Measurements from ENCODE around the gene HINT3.

- TF ChIP-seq, protein P1, sequence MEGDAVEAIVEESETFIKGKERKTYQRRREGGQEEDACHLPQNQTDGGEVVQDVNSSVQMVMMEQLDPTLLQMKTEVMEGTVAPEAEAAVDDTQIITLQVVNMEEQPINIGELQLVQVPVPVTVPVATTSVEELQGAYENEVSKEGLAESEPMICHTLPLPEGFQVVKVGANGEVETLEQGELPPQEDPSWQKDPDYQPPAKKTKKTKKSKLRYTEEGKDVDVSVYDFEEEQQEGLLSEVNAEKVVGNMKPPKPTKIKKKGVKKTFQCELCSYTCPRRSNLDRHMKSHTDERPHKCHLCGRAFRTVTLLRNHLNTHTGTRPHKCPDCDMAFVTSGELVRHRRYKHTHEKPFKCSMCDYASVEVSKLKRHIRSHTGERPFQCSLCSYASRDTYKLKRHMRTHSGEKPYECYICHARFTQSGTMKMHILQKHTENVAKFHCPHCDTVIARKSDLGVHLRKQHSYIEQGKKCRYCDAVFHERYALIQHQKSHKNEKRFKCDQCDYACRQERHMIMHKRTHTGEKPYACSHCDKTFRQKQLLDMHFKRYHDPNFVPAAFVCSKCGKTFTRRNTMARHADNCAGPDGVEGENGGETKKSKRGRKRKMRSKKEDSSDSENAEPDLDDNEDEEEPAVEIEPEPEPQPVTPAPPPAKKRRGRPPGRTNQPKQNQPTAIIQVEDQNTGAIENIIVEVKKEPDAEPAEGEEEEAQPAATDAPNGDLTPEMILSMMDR (IDR thresholded peaks at IDR 0.05) = no peak
- no peak for TF ChIP-seq POLR2A (IDR thresholded peaks at IDR 0.05)
These were observed 46.4 kb downstream of the HINT3 start for GRCh38 chr6:126002755-126003679.
